Peyer's patch (tissue), 4 donors: Measurements from ENCODE around the gene UGT1A6. TPM values are rescaled to one million over a fixed set of nuclear protein-coding genes. Genes with fewer than 3 reads are reported as not detected.

Experiments used
- DNase-seq, 3 donors: peaks; one replicate each; pipeline ENCODE4 v3.0.0-alpha.2; 2017 to 2019
- H3K27ac ChIP-seq, 4 donors: fragments of 200-600 bp; sonication (generic); one replicate each; pipeline ENCODE4 v1.5.1; 2016 to 2019
- H3K27me3 ChIP-seq, 2 donors: fragments of 200-600 bp; sonication (generic); one replicate each; pipeline ENCODE4 v1.5.1; 2019
- H3K36me3 ChIP-seq, 3 donors: fragments of 200-600 bp; sonication (generic); one replicate each; pipeline ENCODE4 v1.5.1; 2016 to 2019
- H3K4me1 ChIP-seq, 4 donors: fragments of 200-600 bp; sonication (generic); one replicate each; pipeline ENCODE4 v1.5.1; 2016 to 2019
- H3K4me3 ChIP-seq, 4 donors: fragments of 200-600 bp; sonication (generic); 1 replicate in 3 of 4; 2 replicates in 1 of 4; pipeline ENCODE4 v1.5.1; 2016 to 2019; ENCODE audit warnings: mild to moderate bottlenecking in 1 of 4
- H3K9me3 ChIP-seq, 4 donors: fragments of 200-600 bp; sonication (generic); one replicate each; pipeline ENCODE4 v1.5.1; 2016 to 2019; ENCODE audit warnings: mild to moderate bottlenecking in 1 of 4
- POLR2A ChIP-seq, 2 donors: fragments of 450-650 bp; IDR thresholded peaks; one replicate each; pipeline ENCODE4 v1.5.1; 2017; ENCODE audit warnings: antibody characterized with exemption in 2 of 2, mild to moderate bottlenecking in 2 of 2, moderate library complexity in 2 of 2
- total RNA-seq, 4 donors: library from RNA; depleted of rRNA; stranded (reverse); fragments of >200 nt; gene quantifications; one replicate each; pipeline ENCODE4 v1.1.0, GENCODE V29; 2016
- TF ChIP-seq, protein P1 (sequence below), 6 experiments: fragments of 450-650 bp in 4 of 6; fragments of 200-600 bp in 2 of 6; sonication (generic) in 1 of 6; IDR thresholded peaks; one replicate each; pipeline ENCODE4 v1.5.1; 2017 to 2019; ENCODE audit warnings: antibody characterized with exemption in 6 of 6, mild to moderate bottlenecking in 3 of 6, moderate library complexity in 1 of 6

The UGT1A6 gene
- total RNA-seq, 4 donors from 2014 or later = 37.7 to 57.4 (median 46.0) TPM; not detected in 1

DNA sequence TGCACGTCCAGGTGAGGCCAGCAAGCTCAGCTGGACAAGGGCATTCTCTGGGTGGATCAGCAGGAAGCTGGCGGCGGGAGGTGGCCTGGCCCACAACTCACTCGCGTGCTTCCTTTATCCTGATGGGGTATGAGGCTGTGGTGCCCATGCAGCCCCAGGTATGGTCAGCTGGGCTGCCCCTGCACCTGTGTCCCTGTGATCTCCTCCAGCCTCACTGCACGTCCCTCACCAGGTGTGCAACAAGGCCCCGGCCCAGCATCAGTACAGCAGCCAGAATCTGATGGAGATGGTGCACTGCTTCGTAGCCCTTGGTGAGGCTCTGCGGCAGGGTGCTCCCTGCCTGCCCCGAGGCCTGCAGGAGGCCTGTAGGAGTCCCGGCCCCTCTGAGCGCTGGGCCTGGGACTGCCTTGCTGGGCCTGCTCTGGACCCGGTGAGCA, 103.1 kb downstream of the UGT1A6 start:
- DNase-seq = peak in 1 of 3 donors; percentile 35
- H3K27me3 ChIP-seq = no peaks in the 10 kb centered on the region
- no peaks in the 10 kb centered on the region for H3K4me1 ChIP-seq
- H3K36me3 ChIP-seq = no peaks in the 10 kb centered on the region
- no peak overlapping the region for H3K27ac ChIP-seq
- no peaks in the 10 kb centered on the region for H3K9me3 ChIP-seq
- H3K4me3 ChIP-seq = no peak overlapping the region
- no peak for TF ChIP-seq POLR2A (IDR thresholded peaks at IDR 0.05)
- TF ChIP-seq, protein P1, sequence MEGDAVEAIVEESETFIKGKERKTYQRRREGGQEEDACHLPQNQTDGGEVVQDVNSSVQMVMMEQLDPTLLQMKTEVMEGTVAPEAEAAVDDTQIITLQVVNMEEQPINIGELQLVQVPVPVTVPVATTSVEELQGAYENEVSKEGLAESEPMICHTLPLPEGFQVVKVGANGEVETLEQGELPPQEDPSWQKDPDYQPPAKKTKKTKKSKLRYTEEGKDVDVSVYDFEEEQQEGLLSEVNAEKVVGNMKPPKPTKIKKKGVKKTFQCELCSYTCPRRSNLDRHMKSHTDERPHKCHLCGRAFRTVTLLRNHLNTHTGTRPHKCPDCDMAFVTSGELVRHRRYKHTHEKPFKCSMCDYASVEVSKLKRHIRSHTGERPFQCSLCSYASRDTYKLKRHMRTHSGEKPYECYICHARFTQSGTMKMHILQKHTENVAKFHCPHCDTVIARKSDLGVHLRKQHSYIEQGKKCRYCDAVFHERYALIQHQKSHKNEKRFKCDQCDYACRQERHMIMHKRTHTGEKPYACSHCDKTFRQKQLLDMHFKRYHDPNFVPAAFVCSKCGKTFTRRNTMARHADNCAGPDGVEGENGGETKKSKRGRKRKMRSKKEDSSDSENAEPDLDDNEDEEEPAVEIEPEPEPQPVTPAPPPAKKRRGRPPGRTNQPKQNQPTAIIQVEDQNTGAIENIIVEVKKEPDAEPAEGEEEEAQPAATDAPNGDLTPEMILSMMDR (IDR thresholded peaks at IDR 0.05) = no peak

DNA sequence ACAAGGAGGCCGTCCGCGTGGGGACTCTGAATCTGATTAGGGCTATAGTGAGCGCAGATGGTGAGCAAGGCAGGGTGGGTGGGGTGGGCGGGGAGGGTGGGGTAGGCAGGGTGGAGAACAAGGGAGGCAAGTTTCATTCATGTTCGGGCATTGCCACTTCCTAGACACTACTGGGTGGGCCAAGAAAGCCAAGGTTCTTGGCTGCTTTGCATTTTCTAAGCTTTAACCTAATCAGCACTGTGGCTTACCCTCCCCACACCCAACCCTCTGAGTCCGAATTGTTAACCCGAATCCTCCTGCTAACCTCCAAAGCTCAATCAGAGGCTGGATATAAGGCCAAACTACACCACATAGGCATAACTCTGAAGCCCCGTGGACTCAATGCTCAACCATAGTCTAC, 103.6 kb downstream of the UGT1A6 start:
- no peak for TF ChIP-seq POLR2A (IDR thresholded peaks at IDR 0.05)
- TF ChIP-seq, protein P1 (IDR thresholded peaks at IDR 0.05) = no peak
- Histone ChIP-seq H3K36me3 (no peaks in the 10 kb centered on the region), H3K4me1 (no peaks in the 10 kb centered on the region), H3K27ac (no peak overlapping the region), H3K27me3 (no peaks in the 10 kb centered on the region), H3K4me3 (no peak overlapping the region), H3K9me3 (no peaks in the 10 kb centered on the region)
- DNase-seq = peak in 1 of 3 donors; percentile 16

DNA sequence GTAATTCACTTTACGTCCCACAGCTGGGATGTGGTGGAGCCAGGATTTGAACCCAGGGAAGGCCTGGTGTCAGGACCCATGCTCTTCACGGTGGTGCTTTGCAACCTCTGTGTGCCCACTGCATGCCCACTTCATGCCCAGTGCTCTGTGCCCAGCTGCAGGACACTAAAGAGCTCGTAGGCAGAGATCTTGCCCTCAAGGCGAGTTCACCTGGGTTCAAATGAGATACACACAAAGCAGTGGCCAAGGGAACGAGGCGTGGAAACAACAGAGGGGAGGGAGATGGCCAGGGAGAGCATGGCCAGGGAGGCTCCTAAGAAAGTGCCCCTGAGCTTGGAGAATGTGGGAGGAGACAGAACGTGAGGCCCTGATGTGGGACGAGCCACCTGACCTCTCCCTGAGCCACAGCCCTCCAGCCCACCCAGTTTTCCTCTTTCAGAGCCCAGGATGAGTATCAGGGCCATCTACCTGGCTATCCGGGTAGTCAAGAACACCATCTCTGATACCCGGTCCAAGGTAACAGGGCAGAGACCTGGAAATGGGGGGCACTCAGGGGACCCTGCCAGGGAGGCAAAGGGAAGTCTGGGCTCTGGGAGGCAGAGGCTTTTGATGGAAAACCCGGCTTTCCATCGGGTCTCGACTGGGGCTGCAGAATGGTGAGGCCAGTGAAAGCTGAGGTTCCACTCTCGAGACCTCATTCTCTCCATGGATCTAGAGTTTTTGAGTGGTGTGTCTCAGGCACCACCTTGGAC, 105.8 kb downstream of the UGT1A6 start:
- H3K27me3 ChIP-seq = no peaks in the 10 kb centered on the region
- H3K4me3 ChIP-seq = no peak overlapping the region
- TF ChIP-seq, protein P1 (IDR thresholded peaks at IDR 0.05) = no peak
- no peak for TF ChIP-seq POLR2A (IDR thresholded peaks at IDR 0.05)
- H3K4me1 ChIP-seq = no peaks in the 10 kb centered on the region
- H3K9me3 ChIP-seq = no peaks in the 10 kb centered on the region
- H3K36me3 ChIP-seq = no peaks in the 10 kb centered on the region
- H3K27ac ChIP-seq = no peak overlapping the region
- peak in 1 of 3 donors; percentile 26 for DNase-seq

DNA sequence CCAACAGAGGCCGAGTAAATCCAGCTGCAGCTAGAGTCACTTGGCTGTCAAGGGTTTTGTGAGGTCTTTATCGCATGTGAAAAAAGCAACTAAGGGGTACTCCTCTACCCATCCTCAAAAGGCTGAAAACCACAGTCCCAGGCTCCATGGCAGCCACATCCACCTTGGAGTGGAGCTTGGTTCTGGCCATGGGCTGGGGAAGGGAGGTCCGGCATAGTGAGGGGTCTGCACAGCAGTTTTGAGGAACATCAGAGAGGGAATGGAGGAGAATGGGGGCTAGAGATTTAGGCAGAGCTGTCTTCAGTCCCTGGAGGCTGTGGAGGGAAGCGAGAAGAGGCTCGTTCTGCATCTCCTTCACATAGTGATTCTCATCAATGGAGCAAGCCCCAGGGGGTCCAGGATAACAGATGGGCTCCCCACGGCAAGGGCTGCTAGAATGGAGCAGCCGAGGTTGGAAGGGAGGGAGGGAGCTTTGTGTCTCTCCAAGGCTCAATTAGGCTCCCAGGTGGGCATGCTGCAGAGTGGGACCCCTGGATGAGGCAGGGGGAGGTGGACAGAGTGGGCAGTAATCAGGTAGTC, 106.5 kb downstream of the UGT1A6 start:
- Histone ChIP-seq H3K9me3 (no peaks in the 10 kb centered on the region), H3K36me3 (no peaks in the 10 kb centered on the region), H3K27ac (no peak overlapping the region), H3K27me3 (no peaks in the 10 kb centered on the region), H3K4me1 (no peaks in the 10 kb centered on the region), H3K4me3 (no peak overlapping the region)
- no peak for TF ChIP-seq POLR2A (IDR thresholded peaks at IDR 0.05)
- TF ChIP-seq, protein P1 (IDR thresholded peaks at IDR 0.05) = no peak
- DNase-seq = peak in 1 of 3 donors; percentile 20

DNA sequence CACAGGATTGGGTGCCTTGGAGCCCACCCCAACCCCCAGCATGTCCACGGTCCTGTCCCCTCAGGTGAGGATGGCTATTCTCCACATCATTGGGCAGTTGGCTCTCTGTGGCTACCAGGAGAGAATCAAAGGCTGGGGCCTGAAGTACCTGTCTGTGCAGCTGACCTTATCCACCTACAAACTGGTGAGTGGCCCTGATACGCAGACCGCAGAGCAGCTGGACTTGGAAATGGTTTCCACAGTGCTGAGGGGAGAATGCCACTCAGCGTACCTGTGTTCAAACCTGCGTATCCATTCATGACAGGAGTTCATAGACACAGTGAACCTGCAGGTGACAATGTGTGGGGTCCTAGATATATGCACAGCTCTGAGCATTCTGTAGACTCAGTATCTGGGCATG, 107.0 kb downstream of the UGT1A6 start:
- no peak overlapping the region for H3K4me3 ChIP-seq
- DNase-seq = no peak
- H3K9me3 ChIP-seq = no peaks in the 10 kb centered on the region
- no peaks in the 10 kb centered on the region for H3K36me3 ChIP-seq
- H3K27ac ChIP-seq = no peak overlapping the region
- TF ChIP-seq, protein P1 (IDR thresholded peaks at IDR 0.05) = no peak
- no peak for TF ChIP-seq POLR2A (IDR thresholded peaks at IDR 0.05)
- no peaks in the 10 kb centered on the region for H3K27me3 ChIP-seq
- no peaks in the 10 kb centered on the region for H3K4me1 ChIP-seq
